ENCODE measurements around the gene BCAR3. TPM values are rescaled to one million over a fixed set of nuclear protein-coding genes. Genes with fewer than 3 reads are reported as not detected.
A peak's percentile ranks its signal among the peaks of the same experiment; 100 is the strongest.

The BCAR3 gene
- total RNA-seq, 1 donor from 2014 or later, result 38.5 TPM

DNA sequence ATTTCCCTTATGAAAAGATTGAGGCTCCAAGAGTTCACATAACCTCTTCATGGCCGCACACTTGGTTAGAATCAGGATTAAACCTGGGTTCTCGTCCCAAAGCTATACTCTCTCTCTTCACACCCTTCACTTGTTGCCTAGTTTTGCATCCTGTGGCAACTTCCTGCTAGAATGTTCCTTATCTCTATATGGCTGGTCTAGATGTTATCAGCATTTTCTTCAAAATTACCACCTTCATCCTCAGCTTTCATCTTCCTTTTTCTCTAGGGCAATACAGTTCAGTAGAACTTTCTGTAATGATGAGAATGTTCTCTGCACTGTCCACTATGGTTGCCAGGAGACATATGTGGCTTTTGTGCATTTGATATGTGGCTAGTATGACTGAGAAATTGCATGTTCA lies 31.1 kb upstream of the BCAR3 start:
- Mint-ChIP-seq H3K9me3 (peaks cover 3% of the 10 kb centered on the region), H3K4me1 (peaks cover 53% of the 10 kb centered on the region), H3K4me3 (no peak overlapping the region), H3K27ac (ENCODE audit: unreplicated experiment) (no peak overlapping the region), H3K36me3 (ENCODE audit: low read depth) (no peaks in the 10 kb centered on the region), H3K27me3 (ENCODE audit: low read depth) (no peaks in the 10 kb centered on the region)
- DNase-seq (ENCODE audit: low read depth, low spot score), result no peak
- TF ChIP-seq, protein P1, sequence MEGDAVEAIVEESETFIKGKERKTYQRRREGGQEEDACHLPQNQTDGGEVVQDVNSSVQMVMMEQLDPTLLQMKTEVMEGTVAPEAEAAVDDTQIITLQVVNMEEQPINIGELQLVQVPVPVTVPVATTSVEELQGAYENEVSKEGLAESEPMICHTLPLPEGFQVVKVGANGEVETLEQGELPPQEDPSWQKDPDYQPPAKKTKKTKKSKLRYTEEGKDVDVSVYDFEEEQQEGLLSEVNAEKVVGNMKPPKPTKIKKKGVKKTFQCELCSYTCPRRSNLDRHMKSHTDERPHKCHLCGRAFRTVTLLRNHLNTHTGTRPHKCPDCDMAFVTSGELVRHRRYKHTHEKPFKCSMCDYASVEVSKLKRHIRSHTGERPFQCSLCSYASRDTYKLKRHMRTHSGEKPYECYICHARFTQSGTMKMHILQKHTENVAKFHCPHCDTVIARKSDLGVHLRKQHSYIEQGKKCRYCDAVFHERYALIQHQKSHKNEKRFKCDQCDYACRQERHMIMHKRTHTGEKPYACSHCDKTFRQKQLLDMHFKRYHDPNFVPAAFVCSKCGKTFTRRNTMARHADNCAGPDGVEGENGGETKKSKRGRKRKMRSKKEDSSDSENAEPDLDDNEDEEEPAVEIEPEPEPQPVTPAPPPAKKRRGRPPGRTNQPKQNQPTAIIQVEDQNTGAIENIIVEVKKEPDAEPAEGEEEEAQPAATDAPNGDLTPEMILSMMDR (conservative IDR thresholded peaks at IDR 0.05), result no peak

GRCh38 chr1:93710499-93711453 lies 29.1 kb upstream of the BCAR3 start:
- Mint-ChIP-seq H3K36me3 (ENCODE audit: low read depth) (no peaks in the 10 kb centered on the region), H3K4me3 (no peak overlapping the region), H3K27me3 (ENCODE audit: low read depth) (no peaks in the 10 kb centered on the region), H3K4me1 (peaks cover 46% of the 10 kb centered on the region), H3K9me3 (no peaks in the 10 kb centered on the region), H3K27ac (ENCODE audit: unreplicated experiment) (peak overlapping the region; percentile 46)
- TF ChIP-seq, protein P1 (conservative IDR thresholded peaks at IDR 0.05), result no peak
- no peak for DNase-seq (ENCODE audit: low read depth, low spot score)

DNA sequence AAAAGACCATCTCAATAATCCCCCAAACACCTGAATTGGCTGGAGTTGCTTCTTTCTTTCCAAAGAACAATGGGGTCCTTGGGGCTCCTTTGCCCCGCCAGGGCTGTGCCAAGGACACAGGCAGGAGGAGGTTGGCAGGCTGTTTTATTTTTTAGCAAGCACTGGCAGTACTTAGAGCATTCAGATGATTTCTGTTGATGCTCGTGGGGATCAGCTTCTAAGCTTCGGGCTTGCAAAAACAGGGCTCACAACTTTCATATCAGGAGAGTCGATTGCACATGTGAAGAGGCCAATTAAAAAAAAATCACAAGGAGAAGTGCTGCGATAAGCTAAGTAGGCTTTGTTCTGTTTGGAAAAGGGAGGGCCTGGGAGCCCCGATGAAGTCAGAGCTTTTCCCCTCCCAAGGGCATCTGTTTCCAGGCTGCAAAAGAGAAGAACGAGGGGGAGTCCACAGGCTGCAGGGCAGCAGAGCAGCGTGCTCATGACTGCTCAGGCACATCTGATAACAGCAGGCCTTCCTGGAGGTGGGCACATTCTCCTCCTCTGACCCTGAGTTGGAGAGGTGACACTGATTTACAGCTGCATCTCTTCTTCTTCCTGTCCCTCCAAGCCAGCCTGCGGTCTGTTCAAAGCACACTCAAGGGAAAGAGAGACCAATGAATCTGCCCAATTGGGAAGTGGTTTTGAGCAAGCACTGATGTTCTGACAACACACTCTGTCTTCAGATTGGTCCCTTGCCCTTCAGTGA lies 27.3 kb upstream of the BCAR3 start:
- H3K27ac Mint-ChIP-seq (ENCODE audit: unreplicated experiment), result peak overlapping the region; percentile 9
- TF ChIP-seq, protein P1 (conservative IDR thresholded peaks at IDR 0.05), result no peak
- no peaks in the 10 kb centered on the region for H3K9me3 Mint-ChIP-seq
- no peaks in the 10 kb centered on the region for H3K27me3 Mint-ChIP-seq (ENCODE audit: low read depth)
- no peak for DNase-seq (ENCODE audit: low read depth, low spot score)
- no peaks in the 10 kb centered on the region for H3K36me3 Mint-ChIP-seq (ENCODE audit: low read depth)
- H3K4me1 Mint-ChIP-seq, result peaks cover 35% of the 10 kb centered on the region
- H3K4me3 Mint-ChIP-seq, result no peak overlapping the region

DNA sequence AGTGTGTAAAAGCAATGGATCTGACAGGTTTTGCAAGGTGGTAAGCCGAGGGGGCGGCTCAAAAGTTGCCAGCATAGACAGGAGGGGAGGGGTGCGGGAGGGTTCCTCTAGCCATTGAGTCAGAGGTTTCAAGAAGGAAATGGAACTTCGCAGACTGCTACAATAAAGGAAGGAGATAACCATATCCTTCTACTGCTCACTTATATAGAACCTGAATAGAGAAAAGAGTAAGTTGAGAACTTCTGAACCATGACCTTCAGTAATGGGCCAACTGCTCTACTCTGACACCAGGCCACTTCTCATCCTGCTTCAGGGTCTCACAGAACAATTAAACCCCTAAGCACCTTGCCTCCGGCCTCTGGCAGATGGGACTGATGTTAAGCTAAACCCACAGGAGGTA lies 26.3 kb upstream of the BCAR3 start:
- H3K36me3 Mint-ChIP-seq (ENCODE audit: low read depth), result no peaks in the 10 kb centered on the region
- no peak overlapping the region for H3K4me3 Mint-ChIP-seq
- H3K27ac Mint-ChIP-seq (ENCODE audit: unreplicated experiment), result no peak overlapping the region
- peaks cover 35% of the 10 kb centered on the region for H3K4me1 Mint-ChIP-seq
- DNase-seq (ENCODE audit: low read depth, low spot score), result no peak
- no peaks in the 10 kb centered on the region for H3K9me3 Mint-ChIP-seq
- no peaks in the 10 kb centered on the region for H3K27me3 Mint-ChIP-seq (ENCODE audit: low read depth)
- TF ChIP-seq, protein P1 (conservative IDR thresholded peaks at IDR 0.05), result no peak

DNA sequence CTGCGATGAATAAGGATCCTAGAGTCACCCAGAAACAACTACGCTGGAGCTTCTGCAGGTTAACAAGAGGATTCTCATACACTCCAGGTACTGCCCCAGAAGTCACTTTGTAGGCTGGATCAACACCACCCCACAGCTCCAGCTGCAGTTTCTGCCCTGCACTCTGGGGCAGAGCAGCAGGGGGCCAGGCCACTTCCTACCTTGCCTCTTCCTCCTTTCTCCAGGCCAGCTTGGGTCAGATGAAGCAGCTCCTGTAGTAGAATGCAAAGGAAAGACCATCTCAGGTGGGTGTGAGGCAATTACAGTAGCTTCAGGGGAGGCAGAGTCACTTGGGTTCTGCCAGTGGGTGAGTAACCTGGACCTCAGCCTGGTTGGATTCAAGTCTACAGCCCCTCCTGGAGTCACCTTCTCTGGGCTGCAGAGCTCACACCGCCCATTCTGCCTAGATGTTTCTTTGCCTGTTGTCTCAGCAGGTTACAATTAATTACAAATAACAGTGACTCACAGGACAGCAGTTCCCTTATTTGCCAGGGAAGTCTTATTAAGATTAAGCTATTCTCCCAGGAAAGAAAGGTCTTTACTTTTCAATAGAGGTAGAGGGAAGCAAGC lies 24.4 kb upstream of the BCAR3 start:
- TF ChIP-seq, protein P1 (conservative IDR thresholded peaks at IDR 0.05), result no peak
- peaks cover 31% of the 10 kb centered on the region for H3K4me1 Mint-ChIP-seq

More for the DNA sequence above, 24.4 kb upstream of the BCAR3 start:
- Mint-ChIP-seq H3K9me3 (no peaks in the 10 kb centered on the region), H3K4me3 (no peak overlapping the region), H3K36me3 (ENCODE audit: low read depth) (no peaks in the 10 kb centered on the region), H3K27me3 (ENCODE audit: low read depth) (no peaks in the 10 kb centered on the region), H3K27ac (ENCODE audit: unreplicated experiment) (no peak overlapping the region)
- no peak for DNase-seq (ENCODE audit: low read depth, low spot score)

Data from neural crest cell (in vitro differentiated cells).